Activated CD8-positive, alpha-beta memory T cell treated with anti-CD3 and anti-CD28 coated beads, Interleukin-2, amount 50 U/mL, for 48 hours (primary cell): Measurements from ENCODE around the gene BCL2L1.

Source experiments
- DNase-seq: peaks from one replicate; pipeline ENCODE4 v3.0.0-alpha.2; 2020

Gene BCL2L1

GRCh38 chr20:31723319-31724078 lies 831 bp upstream of the BCL2L1 start:
- peak; percentile 99 for DNase-seq

GRCh38 chr20:31723069-31723318 lies 326 bp upstream of the BCL2L1 start:
- no peak for DNase-seq

GRCh38 chr20:31721408-31722256 lies 1.0 kb downstream of the BCL2L1 start:
- DNase-seq: peak; percentile 69

GRCh38 chr20:31720486-31721407 lies 1.9 kb downstream of the BCL2L1 start:
- DNase-seq: peak; percentile 60

- no peak for DNase-seq
Measured at GRCh38 chr20:31719644-31720485, 2.8 kb downstream of the BCL2L1 start.

GRCh38 chr20:31718952-31719643 lies 3.6 kb downstream of the BCL2L1 start:
- DNase-seq: no peak

- DNase-seq: no peak
Measured at GRCh38 chr20:31717478-31718201, 5.0 kb downstream of the BCL2L1 start.

- DNase-seq: no peak
Measured at GRCh38 chr20:31716818-31717477, 5.7 kb downstream of the BCL2L1 start.

- DNase-seq: no peak
Measured at GRCh38 chr20:31716351-31716750, 6.3 kb downstream of the BCL2L1 start.

GRCh38 chr20:31715766-31716165 lies 6.9 kb downstream of the BCL2L1 start:
- no peak for DNase-seq

- no peak for DNase-seq
Measured at GRCh38 chr20:31713312-31714273, 9.1 kb downstream of the BCL2L1 start.

GRCh38 chr20:31712564-31713311 lies 9.9 kb downstream of the BCL2L1 start:
- DNase-seq: no peak

- DNase-seq: no peak
Measured at GRCh38 chr20:31712112-31712553, 10.5 kb downstream of the BCL2L1 start.

GRCh38 chr20:31711179-31712111 lies 11.2 kb downstream of the BCL2L1 start:
- no peak for DNase-seq

GRCh38 chr20:31710423-31711108 lies 12.1 kb downstream of the BCL2L1 start:
- DNase-seq: no peak

- no peak for DNase-seq
Measured at GRCh38 chr20:31709939-31710338, 12.7 kb downstream of the BCL2L1 start.
